ENCODE results near the gene TAGLN3. TPM values are rescaled to one million over a fixed set of nuclear protein-coding genes. Genes with fewer than 3 reads are reported as not detected.

TAGLN3 gene
- total and polyA plus RNA-seq, 8 donors = 0.28 to 50.7 (median 2.6) TPM

- no peaks in the 10 kb centered on the region for H3K27me3 ChIP-seq
- ATAC-seq (peak in 1 of 4 donors; percentile 48), DNase-seq (no peak), FAIRE-seq (no peak)
- 59 to 78% methylated on average over 4 of the region's 4 CpGs for WGBS, 2 donors
- no peak overlapping the region for H3K4me3 ChIP-seq
- H3K9me3 ChIP-seq = no peaks in the 10 kb centered on the region
- peaks cover 0 to 10% (median 0%) of the 10 kb centered on the region in 3 donors for H3K36me3 ChIP-seq
- no peak overlapping the region for H3K27ac ChIP-seq
- intact Hi-C loops (cut with DNase I) = no loop called here
- H3K4me1 ChIP-seq = no peaks in the 10 kb centered on the region
- TF ChIP-seq CTCF (IDR thresholded peaks at IDR 0.05) = no peak
Observed at GRCh38 chr3:111956995-111957734, 41.6 kb upstream of the TAGLN3 start.

- intact Hi-C loops (cut with DNase I) = loop anchor here in 2 of 3 donors (5.0 to 10.0 kb wide), 2 partner anchors 239 to 247 kb away; no protein-coding TSS in a partner anchor
Observed at GRCh38 chr3:111961461-111962164, 37.1 kb upstream of the TAGLN3 start.

GRCh38 chr3:111963424-111963823 is 35.3 kb upstream of the TAGLN3 start:
- no peak for DNase-seq
- no peaks in the 10 kb centered on the region for H3K27me3 ChIP-seq
- intact Hi-C loops (cut with DNase I) = loop anchor here in 2 of 3 donors (5.0 to 10.0 kb wide), 2 partner anchors 241 to 249 kb away; no protein-coding TSS in a partner anchor
- no peak overlapping the region for H3K27ac ChIP-seq
- peaks cover 0 to 6% (median 0%) of the 10 kb centered on the region in 3 donors for H3K36me3 ChIP-seq
- ATAC-seq = no peak
- no peak for FAIRE-seq
- H3K9me3 ChIP-seq = no peaks in the 10 kb centered on the region
- 85 to 94% methylated on average over 1 of the region's 1 CpG for whole genome bisulfite sequencing, 2 donors
- no peak for TF ChIP-seq CTCF (IDR thresholded peaks at IDR 0.05)
- H3K4me1 ChIP-seq = peaks cover 0 to 6% (median 0%) of the 10 kb centered on the region in 3 donors
- H3K4me3 ChIP-seq = no peak overlapping the region

More at GRCh38 chr3:111961461-111962164, 37.1 kb upstream of the TAGLN3 start:
- TF ChIP-seq CTCF (IDR thresholded peaks at IDR 0.05) = no peak
- no peaks in the 10 kb centered on the region for H3K27me3 ChIP-seq
- ATAC-seq = no peak
- H3K4me3 ChIP-seq = no peak overlapping the region
- H3K4me1 ChIP-seq = no peaks in the 10 kb centered on the region
- H3K27ac ChIP-seq = no peak overlapping the region
- 72 to 82% methylated on average over 3 of the region's 3 CpGs for WGBS, 2 donors
- FAIRE-seq = no peak
- no peak for DNase-seq
- H3K36me3 ChIP-seq = peaks cover 0 to 6% (median 0%) of the 10 kb centered on the region in 3 donors
- no peaks in the 10 kb centered on the region for H3K9me3 ChIP-seq

GRCh38 chr3:111965484-111965883 is 33.2 kb upstream of the TAGLN3 start:
- FAIRE-seq = no peak
- TF ChIP-seq CTCF (IDR thresholded peaks at IDR 0.05) = no peak
- H3K36me3 ChIP-seq = peaks cover 0 to 6% (median 0%) of the 10 kb centered on the region in 3 donors
- no peaks in the 10 kb centered on the region for H3K9me3 ChIP-seq
- no peak for ATAC-seq
- H3K4me3 ChIP-seq = no peak overlapping the region
- DNase-seq = no peak
- H3K4me1 ChIP-seq = peaks cover 0 to 6% (median 0%) of the 10 kb centered on the region in 3 donors
- WGBS, 2 donors = 89 to 94% methylated on average over 2 of the region's 2 CpGs
- H3K27ac ChIP-seq = no peak overlapping the region
- no peaks in the 10 kb centered on the region for H3K27me3 ChIP-seq
- intact Hi-C loops (cut with DNase I) = loop anchor here in 2 of 3 donors (5.0 to 10.0 kb wide), 2 partner anchors 251 to 253 kb away; no protein-coding TSS in a partner anchor
